Effector CD4-positive, alpha-beta T cell (primary cell): ENCODE measurements around the gene RNF115.
"Not testable (repeated sequence)": the region's sequence is repeated elsewhere in the genome, so short reads cannot be mapped to it uniquely, and the experiment has no call there.

Experiments used
- DNase-seq: peaks from one replicate; pipeline ENCODE4 v3.0.0-alpha.2; 2020

The RNF115 gene

GRCh38 chr1:145729196-145729595 is 94.7 kb downstream of the RNF115 start:
- DNase-seq, result no peak

GRCh38 chr1:145726193-145726592 is 97.7 kb downstream of the RNF115 start:
- not testable (repeated sequence) for DNase-seq

GRCh38 chr1:145720878-145721671 is 102.8 kb downstream of the RNF115 start:
- DNase-seq, result peak; percentile 58

- DNase-seq, result no peak
Observed at GRCh38 chr1:145720556-145720877, 103.4 kb downstream of the RNF115 start.

GRCh38 chr1:145719230-145720079 is 104.4 kb downstream of the RNF115 start, which contains the start of gene CD160:
TSS of gene CD160 (plus strand) at chr1:145719499. CDS start at chr1:145728328, 8,829 bp downstream.
- no peak for DNase-seq

GRCh38 chr1:145718465-145718864 is 105.4 kb downstream of the RNF115 start:
- not testable (repeated sequence) for DNase-seq

- no peak for DNase-seq
Observed at GRCh38 chr1:145717833-145718232, 106.1 kb downstream of the RNF115 start.

- no peak for DNase-seq
Observed at GRCh38 chr1:145716641-145717345, 107.1 kb downstream of the RNF115 start.

GRCh38 chr1:145714524-145715111 is 109.3 kb downstream of the RNF115 start:
- no peak for DNase-seq

- no peak for DNase-seq
Observed at GRCh38 chr1:145711213-145711651, 112.7 kb downstream of the RNF115 start.

- no peak for DNase-seq
Observed at GRCh38 chr1:145710291-145711027, 113.4 kb downstream of the RNF115 start.

GRCh38 chr1:145708063-145708462 is 115.8 kb downstream of the RNF115 start:
- DNase-seq, result no peak

- no peak for DNase-seq
Observed at GRCh38 chr1:145707183-145707867, 116.6 kb downstream of the RNF115 start, which contains the start of gene PDZK1. TSS of gene PDZK1 (minus strand) at chr1:145707368. CDS start at chr1:145688021, 19,347 bp downstream.

- DNase-seq, result no peak
Observed at GRCh38 chr1:145706086-145706664, 117.7 kb downstream of the RNF115 start.

- DNase-seq, result no peak
Observed at GRCh38 chr1:145705622-145706021, 118.3 kb downstream of the RNF115 start.

GRCh38 chr1:145702826-145703225 is 121.1 kb downstream of the RNF115 start:
- DNase-seq, result no peak

GRCh38 chr1:145702052-145702451 is 121.8 kb downstream of the RNF115 start:
- no peak for DNase-seq

- DNase-seq, result no peak
Observed at GRCh38 chr1:145701306-145701862, 122.5 kb downstream of the RNF115 start.

- DNase-seq, result no peak
Observed at GRCh38 chr1:145696630-145696960, 127.3 kb downstream of the RNF115 start.

- DNase-seq, result no peak
Observed at GRCh38 chr1:145695821-145696629, 127.9 kb downstream of the RNF115 start.
